Measurements from ENCODE around the gene ATF5. TPM values are rescaled to one million over a fixed set of nuclear protein-coding genes. Genes with fewer than 3 reads are reported as not detected.

Gene ATF5
- total and polyA plus RNA-seq, 10 of the 15 experiments (the other 5 are each of a cell fraction or from before 2014, with no cell fraction given), result 9.1 to 133 (median 24.0) TPM

GRCh38 chr19:49896863-49897621 is 32.0 kb upstream of the ATF5 start, which contains the start of gene IL4I1 (continued):
- peak; percentile 51 for TF ChIP-seq MXI1 (IDR thresholded peaks at IDR 0.05; ENCODE audit: low read depth, low read length)
- 0 out of 2 replicates have a peak, but pooled peaks have one; percentile 5 for TF ChIP-seq NRF1 (conservative IDR thresholded peaks at IDR 0.05; ENCODE audit: low read depth, low read length)
- no peak for TF ChIP-seq PRDM15 (CRISPR knock-in tag; IDR thresholded peaks at IDR 0.05)
- peak; percentile 42 to 81; a peak in 3 of 4 replicates for TF ChIP-seq EP300 (IDR thresholded peaks at IDR 0.05; ENCODE audit: borderline replicate concordance in 1 of 2, control insufficient read depth in 1 of 2, low read depth in 2 of 2, low read length in 2 of 2)
- TF ChIP-seq ZZZ3 (IDR thresholded peaks at IDR 0.05; ENCODE audit: control insufficient read depth, insufficient read length, low read depth), result no peak
- TF ChIP-seq RELA (IDR thresholded peaks at IDR 0.05; ENCODE audit: borderline replicate concordance, partially characterized antibody), result peak; percentile 94
- no peak for TF ChIP-seq ASH2L (IDR thresholded peaks at IDR 0.05; ENCODE audit: borderline replicate concordance, low read depth)
- peak; percentile 96 for TF ChIP-seq MEF2A (IDR thresholded peaks at IDR 0.05; ENCODE audit: insufficient read depth, low read depth, low read length)
- no peak for TF ChIP-seq TCF3 (IDR thresholded peaks at IDR 0.05; ENCODE audit: borderline replicate concordance, insufficient read depth, low read depth, low read length)
- TF ChIP-seq IKZF1 (conservative IDR thresholded peaks at IDR 0.05), result peak; percentile 98
- TF ChIP-seq RUNX3 (IDR thresholded peaks at IDR 0.05; ENCODE audit: low read length), result peak; percentile 87
- TF ChIP-seq ZNF687 (IDR thresholded peaks at IDR 0.05), result peak; percentile 59; the same call in 1 of the 2 replicates
- no peak for TF ChIP-seq USF1 (IDR thresholded peaks at IDR 0.05; ENCODE audit: borderline replicate concordance, extremely low read length, insufficient read depth, low read depth, low read length)
- no peak for TF ChIP-seq SRF (IDR thresholded peaks at IDR 0.05; ENCODE audit: low read depth in 2 of 2, low read length in 2 of 2)
- TF ChIP-seq SKIL (IDR thresholded peaks at IDR 0.05; ENCODE audit: low read depth, poor library complexity, severe bottlenecking), result peak; percentile 87
- 0 out of 2 replicates have a peak, but pooled peaks have one; percentile 50 for TF ChIP-seq RCOR1 (conservative IDR thresholded peaks at IDR 0.05; ENCODE audit: low read depth, low read length)
- TF ChIP-seq CREB1 (IDR thresholded peaks at IDR 0.05; ENCODE audit: low read depth), result peak; percentile 93
